OCI-LY3 (cell line): ENCODE data around the gene PTPRN.

Source experiments
- CTCF ChIP-seq: fragments of 200-600, 300-600 bp; sonication (generic); IDR thresholded peaks from 2 replicates; pipeline ENCODE4 v1.5.1; 2014; ENCODE audit warnings: antibody characterized with exemption, low read length, low read depth
- EZH2phosphoT487 ChIP-seq: fragments of 200-600 bp; shearing (Covaris generic); IDR thresholded peaks from 2 replicates; pipeline ENCODE4 v1.6.1; 2018; ENCODE audit warnings: antibody characterized with exemption, mixed run types, low read depth

- TF ChIP-seq CTCF = no peak
- TF ChIP-seq EZH2phosphoT487 = no peak
Measured at GRCh38 chr2:219273937-219274336, 35.3 kb downstream of the PTPRN start.
